Chondrocyte (in vitro differentiated cells): ENCODE measurements around the gene MAN1A1. TPM values are rescaled to one million over a fixed set of nuclear protein-coding genes. Genes with fewer than 3 reads are reported as not detected.

ENCODE experiments used
- DNase-seq: peaks from one replicate; pipeline ENCODE4 v3.0.0; 2021; ENCODE audit warnings: mixed read lengths, low spot score
- H3K27ac Mint-ChIP-seq: one replicate; pipeline ENCODE4 v1.8.0; 2021; ENCODE audit warnings: mild to moderate bottlenecking, moderate library complexity, mixed read lengths; ENCODE audit not compliant: unreplicated experiment
- H3K27me3 Mint-ChIP-seq: 2 replicates; pipeline ENCODE4 v1.8.0; 2021; ENCODE audit warnings: low read depth, mixed read lengths
- H3K36me3 Mint-ChIP-seq: 2 replicates; pipeline ENCODE4 v1.8.0; 2021; ENCODE audit warnings: low read depth, mixed read lengths
- H3K4me1 Mint-ChIP-seq: 2 replicates; pipeline ENCODE4 v1.8.0; 2021; ENCODE audit warnings: low read depth, mild to moderate bottlenecking, mixed read lengths
- H3K4me3 Mint-ChIP-seq: one replicate; pipeline ENCODE4 v1.8.0; 2021; ENCODE audit warnings: mild to moderate bottlenecking, moderate library complexity, mixed read lengths; ENCODE audit not compliant: unreplicated experiment
- H3K9me3 Mint-ChIP-seq: 2 replicates; pipeline ENCODE4 v1.8.0; 2021; ENCODE audit warnings: low read depth, mixed read lengths
- CTCF ChIP-seq: fragments of 200-600 bp; sonication (generic); IDR thresholded peaks from 2 replicates; pipeline ENCODE4 v1.5.0; 2021; ENCODE audit warnings: antibody characterized with exemption, mild to moderate bottlenecking, moderate library complexity
- total RNA-seq: library from RNA; stranded (reverse); gene quantifications from 3 replicates; pipeline ENCODE4 v1.2.1, GENCODE V29; 2021

The MAN1A1 gene
- total RNA-seq, 1 donor from 2014 or later, result 7.2 TPM

- Mint-ChIP-seq H3K27ac (no peak overlapping the region), H3K4me1 (no peaks in the 10 kb centered on the region), H3K4me3 (no peak overlapping the region), H3K36me3 (peaks cover 1% of the 10 kb centered on the region), H3K9me3 (no peaks in the 10 kb centered on the region), H3K27me3 (no peaks in the 10 kb centered on the region)
- no peak for TF ChIP-seq CTCF
- no peak for DNase-seq
Measured at GRCh38 chr6:119227377-119227776, 122.2 kb downstream of the MAN1A1 start.

GRCh38 chr6:119226089-119226488, 123.5 kb downstream of the MAN1A1 start:
- Mint-ChIP-seq H3K36me3 (peaks cover 1% of the 10 kb centered on the region), H3K27ac (no peak overlapping the region), H3K27me3 (no peaks in the 10 kb centered on the region)

GRCh38 chr6:119224095-119224701, 125.4 kb downstream of the MAN1A1 start:
- Mint-ChIP-seq H3K9me3 (no peaks in the 10 kb centered on the region), H3K36me3 (peaks cover 1% of the 10 kb centered on the region), H3K4me1 (no peaks in the 10 kb centered on the region), H3K27me3 (no peaks in the 10 kb centered on the region), H3K27ac (no peak overlapping the region), H3K4me3 (no peak overlapping the region)
- no peak for DNase-seq
- TF ChIP-seq CTCF, result no peak

More at GRCh38 chr6:119226089-119226488, 123.5 kb downstream of the MAN1A1 start:
- no peaks in the 10 kb centered on the region for H3K4me1 Mint-ChIP-seq
- TF ChIP-seq CTCF, result no peak
- H3K9me3 Mint-ChIP-seq, result no peaks in the 10 kb centered on the region
- DNase-seq, result no peak
- no peak overlapping the region for H3K4me3 Mint-ChIP-seq

- Mint-ChIP-seq H3K9me3 (no peaks in the 10 kb centered on the region), H3K36me3 (peaks cover 1% of the 10 kb centered on the region), H3K27me3 (peaks cover 1% of the 10 kb centered on the region), H3K27ac (no peak overlapping the region), H3K4me3 (no peak overlapping the region), H3K4me1 (no peaks in the 10 kb centered on the region)
- no peak for DNase-seq
- no peak for TF ChIP-seq CTCF
Measured at GRCh38 chr6:119220452-119220851, 129.1 kb downstream of the MAN1A1 start.

GRCh38 chr6:119218548-119218947, 131.0 kb downstream of the MAN1A1 start:
- TF ChIP-seq CTCF, result no peak
- no peak overlapping the region for H3K27ac Mint-ChIP-seq
- no peak for DNase-seq
- H3K27me3 Mint-ChIP-seq, result peaks cover 1% of the 10 kb centered on the region
- no peaks in the 10 kb centered on the region for H3K9me3 Mint-ChIP-seq
- H3K4me3 Mint-ChIP-seq, result no peak overlapping the region
- no peaks in the 10 kb centered on the region for H3K4me1 Mint-ChIP-seq
- H3K36me3 Mint-ChIP-seq, result peaks cover 1% of the 10 kb centered on the region
